Measurements from ENCODE around the gene CNTNAP2. TPM values are rescaled to one million over a fixed set of nuclear protein-coding genes. Genes with fewer than 3 reads are reported as not detected.

Gene CNTNAP2
- total RNA-seq, 4 donors from 2014 or later: 0.29 to 0.88 (median 0.33) TPM; not detected in 1

- no peak for DNase-seq
- Histone ChIP-seq H3K9me3 (no peaks in the 10 kb centered on the region), H3K4me3 (replicated peaks in 1 of 3) (no peak overlapping the region), H3K27ac (no peak overlapping the region), H3K4me1 (no peaks in the 10 kb centered on the region), H3K27me3 (no peaks in the 10 kb centered on the region), H3K36me3 (no peaks in the 10 kb centered on the region)
- intact Hi-C loops (cut with DNase I): no loop called here
- WGBS, 2 donors: 43 to 53% methylated on average over 3 of the region's 3 CpGs
- TF ChIP-seq POLR2A (IDR thresholded peaks at IDR 0.05): no peak
- TF ChIP-seq CTCF (IDR thresholded peaks at IDR 0.05): no peak
These were observed 1787.6 kb downstream of the CNTNAP2 start for GRCh38 chr7:147904219-147904576.

- 87 to 90% methylated on average over 10 of the region's 10 CpGs for WGBS, 2 donors
- no peak for DNase-seq
- Histone ChIP-seq H3K27ac (no peak overlapping the region), H3K9me3 (no peaks in the 10 kb centered on the region), H3K4me1 (no peaks in the 10 kb centered on the region), H3K27me3 (no peaks in the 10 kb centered on the region), H3K4me3 (replicated peaks in 1 of 3) (no peak overlapping the region), H3K36me3 (no peaks in the 10 kb centered on the region)
- intact Hi-C loops (cut with DNase I): no loop called here
- TF ChIP-seq POLR2A (IDR thresholded peaks at IDR 0.05): no peak
- TF ChIP-seq CTCF (IDR thresholded peaks at IDR 0.05): no peak
These were observed 1793.0 kb downstream of the CNTNAP2 start for GRCh38 chr7:147909431-147910148.

GRCh38 chr7:147911201-147911601 lies 1794.6 kb downstream of the CNTNAP2 start:
- DNase-seq: no peak
- TF ChIP-seq CTCF (IDR thresholded peaks at IDR 0.05) (no peak), POLR2A (IDR thresholded peaks at IDR 0.05) (no peak)
- Histone ChIP-seq H3K36me3 (no peaks in the 10 kb centered on the region), H3K4me1 (no peaks in the 10 kb centered on the region), H3K27me3 (no peaks in the 10 kb centered on the region), H3K9me3 (no peaks in the 10 kb centered on the region), H3K4me3 (replicated peaks in 1 of 3) (no peak overlapping the region), H3K27ac (no peak overlapping the region)
- 45 to 46% methylated on average over 3 of the region's 3 CpGs for WGBS, 2 donors
- intact Hi-C loops (cut with DNase I): no loop called here

- no peaks in the 10 kb centered on the region for H3K9me3 ChIP-seq
- no peaks in the 10 kb centered on the region for H3K36me3 ChIP-seq
- no peaks in the 10 kb centered on the region for H3K27me3 ChIP-seq
- H3K4me3 ChIP-seq (replicated peaks in 1 of 3): no peak overlapping the region
- no peak overlapping the region for H3K27ac ChIP-seq
- intact Hi-C loops (cut with DNase I): no loop called here
- H3K4me1 ChIP-seq: no peaks in the 10 kb centered on the region
- 46 to 64% methylated on average over 2 of the region's 2 CpGs for WGBS, 2 donors
- no peak for DNase-seq
- TF ChIP-seq CTCF (IDR thresholded peaks at IDR 0.05) (no peak), POLR2A (IDR thresholded peaks at IDR 0.05) (no peak)
These were observed 1795.7 kb downstream of the CNTNAP2 start for GRCh38 chr7:147912291-147912690.

GRCh38 chr7:147912946-147913638 lies 1796.5 kb downstream of the CNTNAP2 start:
- Histone ChIP-seq H3K4me1 (no peaks in the 10 kb centered on the region), H3K27me3 (no peaks in the 10 kb centered on the region), H3K36me3 (no peaks in the 10 kb centered on the region), H3K4me3 (replicated peaks in 1 of 3) (no peak overlapping the region), H3K9me3 (no peaks in the 10 kb centered on the region), H3K27ac (no peak overlapping the region)
- WGBS, 2 donors: 89 to 93% methylated on average over 2 of the region's 2 CpGs
- DNase-seq: no peak
- TF ChIP-seq CTCF (IDR thresholded peaks at IDR 0.05): no peak
- no peak for TF ChIP-seq POLR2A (IDR thresholded peaks at IDR 0.05)
- intact Hi-C loops (cut with DNase I): no loop called here
